GM23338 (cell line): ENCODE measurements around the gene NRXN2. TPM values are rescaled to one million over a fixed set of nuclear protein-coding genes. Genes with fewer than 3 reads are reported as not detected.

Source experiments
- ATAC-seq: fragments of 200-7000 bp; cut with Tn5 transposase; 3 replicates; pipeline ENCODE4 v1.9.1; 2020
- DNase-seq: peaks from one replicate; pipeline ENCODE4 v3.0.0-alpha.2; 2015; ENCODE audit warnings: low spot score
- H2AFZ ChIP-seq: fragments of 200-600 bp; sonication (generic); 2 replicates; pipeline ENCODE4 v1.8.0; 2016; ENCODE audit warnings: antibody characterized with exemption, mild to moderate bottlenecking, moderate library complexity
- H3F3A ChIP-seq: fragments of 200-600 bp; sonication (generic); replicated peaks from 2 replicates; pipeline ENCODE4 v1.8.0; 2017; ENCODE audit warnings: antibody characterized with exemption, mixed run types, low read depth
- H3K27ac ChIP-seq: fragments of 200-600 bp; sonication (generic); 2 replicates; pipeline ENCODE4 v1.6.1; 2016; ENCODE audit warnings: low read depth
- H3K27me3 ChIP-seq: fragments of 200-600 bp; sonication (generic); 2 replicates; pipeline ENCODE4 v1.8.0; 2016; ENCODE audit warnings: mild to moderate bottlenecking, mixed run types, moderate library complexity; ENCODE audit not compliant: insufficient read depth
- H3K36me3 ChIP-seq: fragments of 200-600 bp; sonication (generic); 2 replicates; pipeline ENCODE4 v1.8.0; 2016; ENCODE audit warnings: mild to moderate bottlenecking; ENCODE audit not compliant: insufficient read depth
- H3K4me1 ChIP-seq: fragments of 200-600 bp; sonication (generic); 2 replicates; pipeline ENCODE4 v1.8.0; 2016; ENCODE audit warnings: mild to moderate bottlenecking, moderate library complexity; ENCODE audit not compliant: insufficient read depth
- H3K4me2 ChIP-seq: fragments of 200-600 bp; sonication (generic); 2 replicates; pipeline ENCODE4 v1.7.1; 2017; ENCODE audit warnings: mixed run types
- H3K4me3 ChIP-seq: fragments of 200-600 bp; sonication (generic); 2 replicates; pipeline ENCODE4 v1.6.1; 2016; ENCODE audit warnings: mixed run types
- H3K79me2 ChIP-seq: fragments of 200-600 bp; sonication (generic); replicated peaks from 2 replicates; pipeline ENCODE4 v1.8.0; 2017; ENCODE audit warnings: mild to moderate bottlenecking; ENCODE audit not compliant: insufficient read depth
- H3K9me2 ChIP-seq: fragments of 200-600 bp; sonication (generic); 2 replicates; pipeline ENCODE4 v1.8.0; 2017; ENCODE audit not compliant: insufficient read depth
- H4K20me1 ChIP-seq: fragments of 200-600 bp; sonication (generic); replicated peaks from 2 replicates; pipeline ENCODE4 v1.8.0; 2017; ENCODE audit warnings: mild to moderate bottlenecking; ENCODE audit not compliant: insufficient read depth
- H3K27ac Mint-ChIP-seq: 2 replicates; pipeline ENCODE4 v1.8.0; 2020; ENCODE audit warnings: inconsistent platforms, mild to moderate bottlenecking, moderate library complexity, mixed read lengths
- H3K27me3 Mint-ChIP-seq: 3 replicates; pipeline ENCODE4 v1.8.0; 2022; ENCODE audit warnings: low read depth, mild to moderate bottlenecking, moderate library complexity, mixed read lengths, inconsistent platforms; ENCODE audit not compliant: insufficient read depth, poor library complexity
- H3K36me3 Mint-ChIP-seq: 3 replicates; pipeline ENCODE4 v1.8.0; 2021; ENCODE audit warnings: low read depth, mild to moderate bottlenecking, inconsistent platforms, moderate library complexity, mixed read lengths
- H3K4me1 Mint-ChIP-seq: 3 replicates; pipeline ENCODE4 v1.8.0; 2020; ENCODE audit warnings: mild to moderate bottlenecking, inconsistent platforms, mixed read lengths
- H3K4me3 Mint-ChIP-seq: 3 replicates; pipeline ENCODE4 v1.8.0; 2021; ENCODE audit warnings: moderate library complexity, mild to moderate bottlenecking, inconsistent platforms, mixed read lengths
- H3K9me3 Mint-ChIP-seq: 3 replicates; pipeline ENCODE4 v1.8.0; 2020; ENCODE audit warnings: moderate library complexity, mild to moderate bottlenecking, inconsistent platforms, mixed read lengths
- CTCF ChIP-seq, 2 experiments: fragments of 200-600 bp in 1 of 2; sonication (generic) in 1 of 2; conservative IDR thresholded peaks; 2 replicates each; pipeline versions ENCODE4 v1.5.1 to v1.6.1; 2016 to 2017; ENCODE audit warnings: antibody characterized with exemption in 2 of 2, low read depth in 2 of 2, mild to moderate bottlenecking in 2 of 2, moderate library complexity in 1 of 2
- EZH2phosphoT487 ChIP-seq: fragments of 200-600 bp; sonication (generic); IDR thresholded peaks from one replicate; pipeline ENCODE4 v1.8.1; 2018; ENCODE audit warnings: antibody characterized with exemption; ENCODE audit not compliant: unreplicated experiment
- POLR2AphosphoS5 ChIP-seq: IDR thresholded peaks from 2 replicates; pipeline ENCODE4 v1.6.1; 2016; ENCODE audit warnings: antibody characterized with exemption, low read depth
- REST ChIP-seq: IDR thresholded peaks from one replicate; pipeline ENCODE4 v1.6.1; 2018; ENCODE audit warnings: antibody characterized with exemption; ENCODE audit not compliant: unreplicated experiment
- polyA plus RNA-seq: library from polyadenylated mRNA; unstranded; fragments of >200 nt; fragmentation: Nextera tagmentation; extraction: Ambion mirVana; gene quantifications from 2 replicates; pipeline ENCODE4 v1.2.1, GENCODE V29; 2016
- total RNA-seq: library from RNA; depleted of rRNA; stranded (reverse); fragments of >200 nt; shearing (Covaris generic); gene quantifications from 2 replicates; pipeline ENCODE4 v1.2.3, GENCODE V29; 2014

NRXN2 gene
- total and polyA plus RNA-seq, 2 experiments from 2014 or later = 3.4 to 17.0 TPM

- TF ChIP-seq REST (no peak), CTCF (conservative IDR thresholded peaks at IDR 0.05; ENCODE audit: low read depth in 2 of 2) (peak; percentile 75 to 86)
- H3K4me1 Mint-ChIP-seq = peaks cover 37% of the 10 kb centered on the region
- Histone ChIP-seq H3K4me2 (peak within 1 kb of the TSS; percentile 98), H3F3A (peaks cover 18% of the 10 kb centered on the region), H3K27me3 (peaks cover 34% of the 10 kb centered on the region), H3K79me2 (no peaks in the 10 kb centered on the region), H3K4me3 (peak within 1 kb of the TSS; percentile 84), H3K27ac (no peak within 1 kb of the TSS), H4K20me1 (no peaks in the 10 kb centered on the region), H2AFZ (peak within 1 kb of the TSS; percentile 14; the same call in 1 of the 2 replicates), H3K4me1 (peaks cover 31% of the 10 kb centered on the region), H3K9me2 (no peaks in the 10 kb centered on the region), H3K36me3 (no peaks in the 10 kb centered on the region)
- ATAC-seq (peak; percentile 30), DNase-seq (peak; percentile 81)
- no peak within 1 kb of the TSS for H3K27ac Mint-ChIP-seq
- peaks cover 19% of the 10 kb centered on the region for H3K36me3 Mint-ChIP-seq
- peaks cover 39% of the 10 kb centered on the region for H3K27me3 Mint-ChIP-seq
- H3K9me3 Mint-ChIP-seq = no peaks in the 10 kb centered on the region; the same call in 2 of the 3 replicates
- peak within 1 kb of the TSS; percentile 73 for H3K4me3 Mint-ChIP-seq
These were observed 20.9 kb upstream of the NRXN2 start, which contains the start of gene RASGRP2 for GRCh38 chr11:64743591-64744543. TSS of gene RASGRP2 (minus strand) at chr11:64744142. CDS start at chr11:64742866, 1,276 bp downstream.

- peaks cover 39% of the 10 kb centered on the region for H3K27me3 Mint-ChIP-seq
These were observed 20.0 kb upstream of the NRXN2 start for GRCh38 chr11:64742889-64743590.

More at GRCh38 chr11:64742889-64743590, 20.0 kb upstream of the NRXN2 start:
- DNase-seq (peak; percentile 70), ATAC-seq (peak; percentile 20)
- Mint-ChIP-seq H3K36me3 (peaks cover 23% of the 10 kb centered on the region), H3K4me1 (peaks cover 37% of the 10 kb centered on the region), H3K4me3 (peak overlapping the region; percentile 14; the same call in 1 of the 3 replicates), H3K9me3 (no peaks in the 10 kb centered on the region; the same call in 2 of the 3 replicates), H3K27ac (no peak overlapping the region)
- no peaks in the 10 kb centered on the region for H3K36me3 ChIP-seq
- H3K4me3 ChIP-seq = peak overlapping the region; percentile 84
- peaks cover 37% of the 10 kb centered on the region for H3K4me1 ChIP-seq
- peak overlapping the region; percentile 92 for H3K4me2 ChIP-seq
- no peak overlapping the region for H3K27ac ChIP-seq
- no peaks in the 10 kb centered on the region for H4K20me1 ChIP-seq
- peaks cover 18% of the 10 kb centered on the region for H3F3A ChIP-seq
- no peaks in the 10 kb centered on the region for H3K79me2 ChIP-seq
- H3K27me3 ChIP-seq = peaks cover 34% of the 10 kb centered on the region
- H2AFZ ChIP-seq = peak overlapping the region; percentile 43
- no peaks in the 10 kb centered on the region for H3K9me2 ChIP-seq
- TF ChIP-seq CTCF (conservative IDR thresholded peaks at IDR 0.05; ENCODE audit: low read depth in 2 of 2) = peak; percentile 58 to 66
- no peak for TF ChIP-seq EZH2phosphoT487
- peak; percentile 61 for TF ChIP-seq POLR2AphosphoS5
